Neural crest cell (in vitro differentiated cells): ENCODE data around the gene THUMPD3. TPM values are rescaled to one million over a fixed set of nuclear protein-coding genes. Genes with fewer than 3 reads are reported as not detected.

Source experiments
- DNase-seq: peaks from one replicate; pipeline ENCODE4 v3.0.0; 2021; ENCODE audit warnings: low read depth, mixed read lengths, low spot score
- H3K27ac Mint-ChIP-seq: one replicate; pipeline ENCODE4 v1.8.0; 2021; ENCODE audit warnings: mild to moderate bottlenecking, mixed read lengths; ENCODE audit not compliant: unreplicated experiment
- H3K27me3 Mint-ChIP-seq: 2 replicates; pipeline ENCODE4 v1.8.0; 2021; ENCODE audit warnings: low read depth, mild to moderate bottlenecking, mixed read lengths
- H3K36me3 Mint-ChIP-seq: 2 replicates; pipeline ENCODE4 v1.8.0; 2021; ENCODE audit warnings: low read depth, mild to moderate bottlenecking, mixed read lengths
- H3K4me1 Mint-ChIP-seq: 2 replicates; pipeline ENCODE4 v1.8.0; 2021; ENCODE audit warnings: mixed read lengths
- H3K4me3 Mint-ChIP-seq: one replicate; pipeline ENCODE4 v1.8.0; 2021; ENCODE audit warnings: mild to moderate bottlenecking, mixed read lengths
- H3K9me3 Mint-ChIP-seq: 2 replicates; pipeline ENCODE4 v1.8.0; 2021; ENCODE audit warnings: mixed read lengths
- CTCF ChIP-seq: fragments of 200-600 bp; sonication (generic); conservative IDR thresholded peaks from 2 replicates; pipeline ENCODE4 v1.5.0; 2021; ENCODE audit warnings: antibody characterized with exemption, mild to moderate bottlenecking
- total RNA-seq: library from RNA; stranded (reverse); gene quantifications from 2 replicates; pipeline ENCODE4 v1.2.1, GENCODE V29; 2021

The THUMPD3 gene
- total RNA-seq, 1 donor from 2014 or later = 61.0 TPM

- no peaks in the 10 kb centered on the region for H3K9me3 Mint-ChIP-seq
- TF ChIP-seq CTCF = no peak
- no peak overlapping the region for H3K4me3 Mint-ChIP-seq
Measured at GRCh38 chr3:9384141-9384828, 21.4 kb downstream of the THUMPD3 start.

GRCh38 chr3:9385187-9386077, 22.6 kb downstream of the THUMPD3 start:
- peaks cover 11% of the 10 kb centered on the region for H3K36me3 Mint-ChIP-seq

More at GRCh38 chr3:9384141-9384828, 21.4 kb downstream of the THUMPD3 start:
- H3K36me3 Mint-ChIP-seq = peaks cover 11% of the 10 kb centered on the region
- H3K4me1 Mint-ChIP-seq = no peaks in the 10 kb centered on the region
- H3K27me3 Mint-ChIP-seq = no peaks in the 10 kb centered on the region
- H3K27ac Mint-ChIP-seq = peak overlapping the region; percentile 8
- no peak for DNase-seq

GRCh38 chr3:9386078-9386459, 23.2 kb downstream of the THUMPD3 start:
- Mint-ChIP-seq H3K27ac (no peak overlapping the region), H3K4me1 (no peaks in the 10 kb centered on the region), H3K9me3 (no peaks in the 10 kb centered on the region), H3K36me3 (peaks cover 11% of the 10 kb centered on the region), H3K27me3 (no peaks in the 10 kb centered on the region), H3K4me3 (no peak overlapping the region)
- no peak for TF ChIP-seq CTCF
- DNase-seq = no peak

More at GRCh38 chr3:9385187-9386077, 22.6 kb downstream of the THUMPD3 start:
- no peak for TF ChIP-seq CTCF
- Mint-ChIP-seq H3K4me3 (no peak overlapping the region), H3K9me3 (no peaks in the 10 kb centered on the region), H3K27ac (no peak overlapping the region), H3K4me1 (no peaks in the 10 kb centered on the region), H3K27me3 (no peaks in the 10 kb centered on the region)
- no peak for DNase-seq

GRCh38 chr3:9386501-9387321, 23.9 kb downstream of the THUMPD3 start:
- H3K4me1 Mint-ChIP-seq = peaks cover 3% of the 10 kb centered on the region
- no peak for TF ChIP-seq CTCF
- H3K27me3 Mint-ChIP-seq = no peaks in the 10 kb centered on the region
- H3K9me3 Mint-ChIP-seq = no peaks in the 10 kb centered on the region
- H3K36me3 Mint-ChIP-seq = peaks cover 14% of the 10 kb centered on the region
- no peak overlapping the region for H3K4me3 Mint-ChIP-seq
- H3K27ac Mint-ChIP-seq = no peak overlapping the region
- DNase-seq = no peak

GRCh38 chr3:9387322-9387655, 24.4 kb downstream of the THUMPD3 start:
- Mint-ChIP-seq H3K9me3 (no peaks in the 10 kb centered on the region), H3K4me3 (no peak overlapping the region), H3K27me3 (no peaks in the 10 kb centered on the region), H3K36me3 (peaks cover 16% of the 10 kb centered on the region), H3K27ac (no peak overlapping the region), H3K4me1 (peaks cover 7% of the 10 kb centered on the region)
- TF ChIP-seq CTCF = no peak
- DNase-seq = no peak
